H1 (cell line): Measurements from ENCODE around the gene OGFOD2. TPM values are rescaled to one million over a fixed set of nuclear protein-coding genes. Genes with fewer than 3 reads are reported as not detected.

Experiments
- BACH1 ChIP-seq: IDR thresholded peaks from 2 replicates; pipeline ENCODE4 v1.6.1; 2012; ENCODE audit warnings: low read length, improper control_type of control experiment
- HDAC6 ChIP-seq: IDR thresholded peaks from one replicate; pipeline ENCODE4 v1.7.1; 2012; ENCODE audit warnings: low read depth, mild to moderate bottlenecking, inconsistent platforms, low read length, moderate library complexity
- RBBP5 ChIP-seq: IDR thresholded peaks from 2 replicates; pipeline ENCODE4 v1.7.1; 2012; ENCODE audit warnings: low read depth, mild to moderate bottlenecking, inconsistent platforms, low read length, moderate library complexity, borderline replicate concordance
- polyA plus RNA-seq, 7 experiments: library from polyadenylated mRNA; depleted of rRNA in 3 of 7; stranded (reverse) in 5 of 7; unstranded in 2 of 7; fragments of >200 nt in 5 of 7; fragments of 200-250 nt in 2 of 7; gene quantifications; 1 replicate in 5 of 7; 2 replicates in 1 of 7; 4 replicates in 1 of 7; pipeline versions ENCODE4 v1.2.1 to v1.2.3, GENCODE V29; 2011 to 2013; ENCODE audit warnings: missing spikeins in 2 of 7, mixed read lengths in 2 of 7
- total RNA-seq: library from RNA; stranded (reverse); fragmentation: NEBNext Ultra II Directional; extraction: Animal tissue kit (Norgen Biotek cat#: 25700); gene quantifications from 2 replicates; pipeline ENCODE4 v1.2.1, GENCODE V29; 2021
- TF ChIP-seq, protein P1 (sequence below), 3 experiments: IDR thresholded peaks; 1 replicate in 2 of 3; 2 replicates in 1 of 3; pipeline versions ENCODE4 v1.5.1 to v1.6.1; 2011; ENCODE audit warnings: low read length in 3 of 3, mild to moderate bottlenecking in 3 of 3, inconsistent platforms in 2 of 3, low read depth in 1 of 3, moderate library complexity in 1 of 3; ENCODE audit not compliant: insufficient read depth in 1 of 3; ENCODE audit errors: control extremely low read depth in 1 of 3
- TF ChIP-seq, protein P2 (sequence below): IDR thresholded peaks from 2 replicates; pipeline ENCODE4 v1.6.1; 2012; ENCODE audit warnings: inconsistent platforms

OGFOD2 gene
- total and polyA plus RNA-seq, 2 of the 8 experiments (the other 6 are each of a cell fraction or from before 2014, with no cell fraction given): 17.3 to 20.3 TPM

DNA sequence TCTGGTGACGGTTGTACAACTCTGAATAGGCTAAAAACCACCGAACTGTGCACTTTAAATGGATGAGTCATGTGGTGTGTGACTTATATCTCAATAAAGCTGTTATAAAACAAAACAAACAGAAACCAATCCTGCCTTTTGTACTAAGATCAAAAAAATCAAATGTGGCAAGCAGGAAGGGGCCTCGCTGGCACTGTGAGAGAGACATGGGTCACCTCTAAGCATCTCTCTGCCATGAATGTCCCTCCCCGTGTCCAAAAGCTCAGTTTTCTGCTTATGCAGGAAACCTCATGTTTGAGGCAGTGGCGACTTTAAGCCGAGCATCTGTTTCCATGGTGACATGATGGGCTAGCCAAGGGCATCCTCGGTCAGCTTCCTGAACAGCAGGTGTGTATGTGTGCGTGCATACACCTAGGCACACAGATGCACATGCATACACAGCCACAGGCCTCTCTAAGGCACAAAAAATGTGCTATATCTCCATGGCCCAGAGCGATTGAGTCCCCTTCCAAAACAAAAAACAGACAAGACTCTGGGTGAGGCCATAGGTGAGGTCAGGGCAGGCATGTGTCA, 49.9 kb downstream of the OGFOD2 start (continued):
- TF ChIP-seq, protein P1, sequence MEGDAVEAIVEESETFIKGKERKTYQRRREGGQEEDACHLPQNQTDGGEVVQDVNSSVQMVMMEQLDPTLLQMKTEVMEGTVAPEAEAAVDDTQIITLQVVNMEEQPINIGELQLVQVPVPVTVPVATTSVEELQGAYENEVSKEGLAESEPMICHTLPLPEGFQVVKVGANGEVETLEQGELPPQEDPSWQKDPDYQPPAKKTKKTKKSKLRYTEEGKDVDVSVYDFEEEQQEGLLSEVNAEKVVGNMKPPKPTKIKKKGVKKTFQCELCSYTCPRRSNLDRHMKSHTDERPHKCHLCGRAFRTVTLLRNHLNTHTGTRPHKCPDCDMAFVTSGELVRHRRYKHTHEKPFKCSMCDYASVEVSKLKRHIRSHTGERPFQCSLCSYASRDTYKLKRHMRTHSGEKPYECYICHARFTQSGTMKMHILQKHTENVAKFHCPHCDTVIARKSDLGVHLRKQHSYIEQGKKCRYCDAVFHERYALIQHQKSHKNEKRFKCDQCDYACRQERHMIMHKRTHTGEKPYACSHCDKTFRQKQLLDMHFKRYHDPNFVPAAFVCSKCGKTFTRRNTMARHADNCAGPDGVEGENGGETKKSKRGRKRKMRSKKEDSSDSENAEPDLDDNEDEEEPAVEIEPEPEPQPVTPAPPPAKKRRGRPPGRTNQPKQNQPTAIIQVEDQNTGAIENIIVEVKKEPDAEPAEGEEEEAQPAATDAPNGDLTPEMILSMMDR (IDR thresholded peaks at IDR 0.05; ENCODE audit: control extremely low read depth in 1 of 3, insufficient read depth in 1 of 3, low read depth in 1 of 3, low read length in 3 of 3): no peak
- TF ChIP-seq HDAC6 (no peak), RBBP5 (no peak), BACH1 (no peak)
- TF ChIP-seq, protein P2, sequence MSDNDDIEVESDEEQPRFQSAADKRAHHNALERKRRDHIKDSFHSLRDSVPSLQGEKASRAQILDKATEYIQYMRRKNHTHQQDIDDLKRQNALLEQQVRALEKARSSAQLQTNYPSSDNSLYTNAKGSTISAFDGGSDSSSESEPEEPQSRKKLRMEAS: no peak
